ENCODE measurements around the gene MTMR3.

The MTMR3 gene

DNA sequence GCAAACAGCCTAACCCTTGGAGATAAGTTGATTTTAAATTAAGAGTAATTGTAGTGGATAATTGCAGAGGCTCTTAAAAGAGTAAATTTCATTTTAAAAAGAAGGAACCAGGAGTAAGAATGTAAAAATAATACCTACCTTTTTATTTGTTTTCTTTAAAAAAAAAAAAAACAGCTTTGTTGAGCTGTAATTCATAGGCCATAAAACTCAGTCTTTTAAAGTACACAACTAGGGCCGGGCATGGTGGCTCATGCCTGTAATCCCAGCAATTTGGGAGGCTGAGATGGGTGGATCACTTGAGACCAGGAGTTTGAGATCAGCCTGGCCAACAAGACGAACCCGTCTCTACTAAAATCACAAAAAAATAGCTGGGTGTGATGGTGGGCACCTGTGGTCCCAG lies 42.4 kb downstream of the MTMR3 start:
- Mint-ChIP-seq H3K9me3 (no peaks in the 10 kb centered on the region), H3K4me1 (peaks cover 6% of the 10 kb centered on the region), H3K27me3 (no peaks in the 10 kb centered on the region), H3K27ac (no peak overlapping the region), H3K4me3 (no peak overlapping the region)
- DNase-seq (no peak), ATAC-seq (no peak)

DNA sequence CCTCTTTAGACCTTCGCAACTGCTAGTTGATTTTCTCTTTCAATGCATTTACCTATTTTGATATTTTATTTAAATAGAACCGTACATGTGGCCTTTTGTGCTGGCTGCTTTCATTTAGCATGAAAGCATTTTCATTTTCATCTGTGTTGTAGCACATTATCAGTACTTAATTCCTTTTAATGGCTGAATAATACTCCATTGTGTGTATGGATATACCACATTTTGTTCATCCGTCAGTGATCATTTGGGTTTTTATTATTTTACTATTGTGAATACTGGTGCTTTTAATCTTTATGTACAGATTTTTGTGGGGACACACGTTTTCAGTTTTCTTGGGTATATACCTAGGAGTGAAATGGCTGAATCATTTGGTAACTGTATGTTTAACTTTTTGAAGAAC lies 43.1 kb downstream of the MTMR3 start:
- H3K9me3 Mint-ChIP-seq = no peaks in the 10 kb centered on the region
- no peaks in the 10 kb centered on the region for H3K27me3 Mint-ChIP-seq
- ATAC-seq (no peak), DNase-seq (no peak)
- peaks cover 6% of the 10 kb centered on the region for H3K4me1 Mint-ChIP-seq
- H3K4me3 Mint-ChIP-seq = no peak overlapping the region
- H3K27ac Mint-ChIP-seq = no peak overlapping the region

DNA sequence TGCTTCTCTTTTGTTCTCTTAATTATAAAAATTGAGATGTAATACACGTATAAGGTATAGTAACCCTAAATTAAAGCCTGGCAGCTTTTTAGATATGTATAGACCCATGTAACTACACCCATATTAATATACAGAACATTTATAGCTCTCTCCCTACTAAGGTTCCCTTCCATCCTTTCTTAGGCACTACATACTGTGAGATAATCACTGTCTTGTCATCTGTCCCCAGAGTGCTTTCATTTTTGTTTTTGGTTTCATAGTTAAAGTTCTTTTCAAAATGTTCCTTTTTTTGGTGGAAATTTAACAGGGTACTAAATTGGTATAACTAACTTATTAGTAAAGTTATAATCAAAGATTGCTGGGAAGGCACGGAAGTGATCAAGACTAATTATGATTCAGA lies 49.2 kb downstream of the MTMR3 start:
- no peaks in the 10 kb centered on the region for H3K27me3 Mint-ChIP-seq
- ATAC-seq (no peak), DNase-seq (no peak)
- peaks cover 26% of the 10 kb centered on the region for H3K4me1 Mint-ChIP-seq
- H3K9me3 Mint-ChIP-seq = no peaks in the 10 kb centered on the region
- no peak overlapping the region for H3K4me3 Mint-ChIP-seq
- no peak overlapping the region for H3K27ac Mint-ChIP-seq

DNA sequence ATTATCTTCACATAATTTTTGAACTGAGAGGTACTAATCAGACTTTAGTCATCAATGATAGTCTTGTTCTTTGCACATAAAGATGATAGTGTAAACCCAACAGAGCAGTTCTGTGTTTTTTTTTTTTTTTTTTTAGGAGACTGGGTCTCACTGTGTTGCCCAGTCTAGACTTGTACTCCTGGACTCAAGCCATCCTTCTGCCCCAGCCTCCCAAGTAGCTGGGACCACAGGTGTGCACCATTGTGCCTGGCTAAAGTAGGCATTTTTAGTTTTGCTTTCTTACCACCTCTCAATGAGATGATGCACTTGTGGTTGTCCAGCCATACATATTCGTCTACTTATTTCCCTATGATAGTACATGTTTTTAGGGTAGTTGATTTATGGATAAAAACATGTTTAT lies 50.6 kb downstream of the MTMR3 start:
- DNase-seq = no peak
- Mint-ChIP-seq H3K4me3 (no peak overlapping the region), H3K4me1 (peaks cover 33% of the 10 kb centered on the region), H3K27me3 (no peaks in the 10 kb centered on the region), H3K9me3 (no peaks in the 10 kb centered on the region), H3K27ac (no peak overlapping the region)
- no peak for ATAC-seq

DNA sequence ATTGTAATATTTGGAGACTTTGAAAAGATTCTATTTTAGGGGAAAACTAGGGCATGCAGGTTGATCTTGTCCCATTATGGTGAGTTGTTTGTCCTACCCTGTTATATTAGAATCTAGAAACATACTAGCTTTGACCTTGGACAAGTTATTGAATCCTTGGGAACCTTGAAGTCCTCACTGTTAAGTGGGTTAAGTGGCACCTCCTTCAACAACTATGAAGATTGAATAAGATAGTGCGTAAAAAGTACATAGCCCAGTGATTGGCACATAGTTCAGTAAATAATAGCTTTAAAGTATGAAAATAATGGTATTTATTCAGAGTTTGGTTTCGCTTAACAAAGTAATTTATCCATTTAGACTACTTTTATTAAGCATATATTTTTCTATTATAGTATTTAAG lies 51.6 kb downstream of the MTMR3 start:
- Mint-ChIP-seq H3K27me3 (no peaks in the 10 kb centered on the region), H3K4me1 (peaks cover 31% of the 10 kb centered on the region), H3K9me3 (no peaks in the 10 kb centered on the region), H3K27ac (no peak overlapping the region), H3K4me3 (no peak overlapping the region)
- DNase-seq (no peak), ATAC-seq (no peak)

DNA sequence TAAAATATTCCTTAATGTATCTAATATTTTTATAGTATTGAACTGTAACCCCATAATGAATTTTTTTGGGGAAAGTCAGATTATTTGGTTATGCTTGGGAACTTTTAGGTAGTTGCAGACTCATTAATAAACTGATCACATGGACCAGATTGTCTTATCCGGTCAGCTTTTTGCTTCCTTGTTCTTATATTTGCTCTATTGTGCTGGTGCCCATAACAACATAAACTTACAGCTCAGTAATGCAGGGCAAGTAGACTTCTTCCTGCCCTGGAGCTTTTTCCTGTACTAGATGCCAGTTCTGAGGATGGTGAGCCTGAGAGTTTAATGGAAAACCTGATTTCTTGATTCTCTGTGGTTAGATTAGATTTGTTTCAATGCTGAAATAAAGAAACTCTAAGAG lies 53.2 kb downstream of the MTMR3 start:
- no peak overlapping the region for H3K4me3 Mint-ChIP-seq
- H3K27me3 Mint-ChIP-seq = no peaks in the 10 kb centered on the region
- H3K4me1 Mint-ChIP-seq = peaks cover 25% of the 10 kb centered on the region
- DNase-seq = no peak
- H3K9me3 Mint-ChIP-seq = no peaks in the 10 kb centered on the region
- H3K27ac Mint-ChIP-seq = no peak overlapping the region
- no peak for ATAC-seq

DNA sequence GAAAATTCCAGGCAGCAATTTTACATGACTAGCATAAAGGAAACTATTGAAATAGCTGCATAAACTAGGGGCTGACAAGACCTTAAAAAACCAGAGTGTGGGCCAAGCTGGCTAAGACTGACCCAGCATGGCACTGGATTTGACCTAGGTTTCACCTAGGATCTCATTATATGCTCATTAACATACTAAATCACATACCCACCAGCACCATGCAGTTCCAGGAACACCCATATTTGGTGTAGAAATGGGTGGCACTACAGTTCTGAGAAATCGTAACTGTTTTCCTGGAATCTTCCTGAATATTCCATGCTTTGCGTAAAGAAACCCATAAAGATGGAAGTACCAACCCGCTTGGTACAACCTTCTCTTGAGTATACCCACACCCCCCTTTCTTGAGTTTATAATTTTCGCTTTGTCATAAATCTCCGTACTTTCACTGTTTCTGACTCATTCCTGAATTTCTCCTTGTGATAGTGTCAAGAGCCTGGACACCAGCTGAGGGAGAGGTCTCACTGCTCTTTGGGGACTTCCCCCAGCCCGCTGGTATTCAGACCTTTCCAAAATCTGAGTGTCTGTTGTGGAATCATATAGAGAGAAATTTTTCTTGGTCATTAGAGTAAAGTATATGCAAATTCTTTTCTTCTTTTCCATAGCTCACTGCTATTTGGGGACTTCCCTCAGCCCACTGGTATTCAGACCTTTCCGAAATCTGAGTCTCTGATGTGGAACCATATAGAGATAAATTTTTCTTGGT lies 55.1 kb downstream of the MTMR3 start:
- Mint-ChIP-seq H3K9me3 (peaks cover 0 to 12% of the 10 kb centered on the region in 2 donors), H3K4me3 (no peak overlapping the region), H3K27me3 (no peaks in the 10 kb centered on the region), H3K4me1 (peaks cover 18% of the 10 kb centered on the region), H3K27ac (no peak overlapping the region)
- ATAC-seq (peak; percentile 72), DNase-seq (no peak)

DNA sequence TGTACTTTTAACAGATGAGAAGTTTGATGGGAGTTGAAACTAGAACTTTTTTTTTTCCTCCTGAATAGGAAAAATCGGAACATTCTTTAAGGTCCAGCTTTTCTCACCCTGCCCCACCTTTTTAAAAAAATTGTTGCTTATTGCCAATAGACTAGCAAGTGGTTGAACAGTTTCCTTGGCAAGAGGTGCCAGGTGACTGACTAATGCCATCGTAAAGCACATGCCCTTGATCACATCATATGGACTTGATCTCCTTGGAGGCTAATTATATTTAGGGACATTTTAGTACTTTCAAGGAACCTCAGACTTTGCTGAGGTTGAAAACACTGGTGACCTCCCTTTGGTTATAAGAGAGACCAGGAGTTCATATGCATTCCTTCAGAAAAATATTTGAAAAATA lies 57.6 kb downstream of the MTMR3 start:
- Mint-ChIP-seq H3K27me3 (no peaks in the 10 kb centered on the region), H3K4me1 (peaks cover 30% of the 10 kb centered on the region), H3K27ac (no peak overlapping the region), H3K9me3 (peaks cover 0 to 12% of the 10 kb centered on the region in 2 donors), H3K4me3 (no peak overlapping the region)
- ATAC-seq = no peak
- DNase-seq = no peak

DNA sequence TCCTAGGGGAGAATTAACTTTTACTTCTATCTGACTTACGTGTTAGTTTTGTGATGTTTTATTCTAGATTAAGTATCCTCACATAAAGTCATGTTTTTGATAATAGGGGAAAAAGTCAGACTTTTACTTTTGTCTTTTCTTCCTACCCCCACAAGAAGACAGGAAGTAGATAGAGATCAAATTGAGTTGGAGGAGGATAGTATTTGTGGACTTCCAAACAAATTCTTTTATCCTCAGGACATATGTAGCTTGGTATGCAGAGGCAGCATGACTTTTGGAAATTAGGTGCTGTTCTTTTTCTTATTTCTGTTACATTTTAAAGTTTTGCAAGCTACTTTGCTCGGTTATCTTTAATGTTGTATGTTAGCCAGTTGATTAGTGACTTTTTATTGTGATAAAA lies 61.4 kb downstream of the MTMR3 start:
- Mint-ChIP-seq H3K27me3 (no peaks in the 10 kb centered on the region), H3K9me3 (peaks cover 0 to 12% of the 10 kb centered on the region in 2 donors), H3K4me1 (peaks cover 41% of the 10 kb centered on the region), H3K4me3 (no peak overlapping the region), H3K27ac (no peak overlapping the region)
- DNase-seq (no peak), ATAC-seq (no peak)

DNA sequence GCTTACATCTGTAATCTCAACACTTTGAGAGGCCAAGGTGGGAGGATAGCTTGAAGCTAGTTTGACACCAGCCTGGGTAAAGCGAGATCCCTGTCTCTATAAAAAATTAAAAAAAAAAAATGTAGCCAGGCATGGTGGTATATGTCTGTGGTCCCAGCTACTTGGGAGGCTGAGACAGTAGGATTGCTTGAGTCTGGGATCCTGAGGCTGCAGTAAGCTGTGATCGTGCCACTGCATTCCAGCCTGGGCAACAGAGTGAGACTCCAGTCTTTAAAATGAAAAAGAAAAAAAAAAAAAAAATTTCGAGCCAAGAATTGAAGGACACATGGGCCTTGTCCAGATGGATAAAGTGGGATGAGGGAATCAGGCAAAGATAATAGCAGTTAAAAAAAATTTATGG lies 62.5 kb downstream of the MTMR3 start:
- Mint-ChIP-seq H3K9me3 (peaks cover 0 to 12% of the 10 kb centered on the region in 2 donors), H3K4me1 (peaks cover 41% of the 10 kb centered on the region), H3K27me3 (no peaks in the 10 kb centered on the region), H3K4me3 (no peak overlapping the region), H3K27ac (no peak overlapping the region)
- DNase-seq (no peak), ATAC-seq (no peak)

DNA sequence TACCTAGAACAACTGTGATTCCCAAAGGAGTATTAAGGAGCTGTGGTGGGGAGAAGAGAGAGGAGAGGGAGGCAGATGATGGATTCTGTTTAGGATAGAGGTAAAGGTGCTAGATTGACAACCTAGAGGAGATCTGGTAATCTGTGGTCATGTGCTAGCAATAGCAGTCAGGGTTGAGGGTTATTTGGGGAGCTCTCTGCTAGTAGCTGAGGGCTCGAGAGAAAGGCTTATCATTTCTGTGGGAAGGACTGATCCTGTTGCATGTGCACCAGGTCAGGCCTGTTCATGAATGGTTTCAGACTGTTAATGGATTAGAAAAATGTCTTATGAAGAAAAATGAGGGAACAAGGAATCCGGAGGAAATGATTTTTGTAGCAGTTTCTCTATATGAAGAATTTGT lies 63.2 kb downstream of the MTMR3 start:
- Mint-ChIP-seq H3K27ac (no peak overlapping the region), H3K4me1 (peaks cover 42% of the 10 kb centered on the region), H3K9me3 (peaks cover 0 to 12% of the 10 kb centered on the region in 2 donors), H3K4me3 (no peak overlapping the region), H3K27me3 (no peaks in the 10 kb centered on the region)
- DNase-seq = no peak
- ATAC-seq = no peak

DNA sequence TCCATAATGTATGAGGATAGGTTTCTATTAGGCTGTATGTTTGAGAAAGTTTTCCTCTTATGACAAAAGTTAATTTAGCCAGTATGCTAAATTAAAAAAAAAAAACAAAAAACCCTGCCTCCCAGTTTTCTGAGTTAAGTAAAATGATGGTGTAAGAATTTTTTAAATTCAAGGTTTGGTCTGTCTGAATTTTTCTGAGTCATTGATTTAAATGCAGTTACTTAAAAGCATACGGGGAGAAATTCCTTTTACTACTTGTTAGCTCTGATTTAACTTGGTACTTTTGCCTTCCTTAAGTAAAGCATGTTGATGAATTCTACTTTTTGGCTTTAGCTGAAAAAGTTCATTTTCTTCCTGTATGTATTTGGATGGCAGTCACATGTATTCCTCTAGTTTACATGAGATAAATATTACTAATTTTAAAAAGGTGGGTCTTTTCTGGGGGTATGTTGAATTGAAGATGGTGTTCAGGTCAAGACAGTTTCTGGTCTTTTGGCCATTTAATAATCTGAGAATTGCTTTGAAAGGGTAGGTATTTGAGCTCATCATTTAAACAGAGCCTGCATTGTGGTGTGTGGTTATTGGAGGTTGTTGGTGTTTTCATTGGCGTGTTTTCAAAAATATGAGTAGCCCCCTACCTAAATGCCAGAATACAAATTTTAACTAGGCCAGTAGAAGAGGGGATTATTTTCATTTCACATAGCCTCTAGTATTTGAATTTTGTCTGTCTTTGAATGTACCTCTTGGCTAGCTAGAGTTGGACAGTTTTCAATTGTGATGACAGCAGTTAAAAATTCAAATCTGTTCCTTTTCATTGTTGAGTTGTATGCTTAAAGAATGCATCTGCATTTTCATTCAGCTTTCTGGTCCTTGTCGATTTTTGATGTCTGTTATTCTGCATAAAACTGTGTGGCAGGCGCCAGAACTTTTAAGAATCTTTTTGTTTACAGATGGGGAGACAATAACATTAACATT lies 64.7 kb downstream of the MTMR3 start:
- no peaks in the 10 kb centered on the region for H3K27me3 Mint-ChIP-seq
- H3K4me3 Mint-ChIP-seq = no peak overlapping the region
- H3K27ac Mint-ChIP-seq = no peak overlapping the region
- DNase-seq = no peak
- no peak for ATAC-seq
- peaks cover 0 to under 1% of the 10 kb centered on the region in 2 donors for H3K9me3 Mint-ChIP-seq
- peaks cover 48% of the 10 kb centered on the region for H3K4me1 Mint-ChIP-seq

DNA sequence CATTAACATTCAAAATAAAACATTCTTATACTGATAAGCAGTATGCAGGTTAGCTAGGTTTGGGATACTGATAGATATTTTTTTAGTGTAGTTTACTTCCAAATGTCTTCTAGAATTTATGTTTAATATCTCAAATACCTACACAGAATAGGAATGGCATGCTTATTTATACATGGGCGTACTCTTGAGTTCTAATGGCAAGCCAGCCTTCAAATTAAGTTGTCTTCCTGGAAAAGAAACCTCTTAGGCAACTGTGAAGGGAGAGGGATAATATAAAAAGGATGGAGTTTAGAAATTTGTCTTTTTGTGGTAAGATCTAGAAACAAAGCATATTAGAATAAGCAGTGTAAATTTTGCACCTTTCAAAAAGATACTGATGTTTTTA lies 65.4 kb downstream of the MTMR3 start:
- ATAC-seq (no peak), DNase-seq (no peak)
- no peak overlapping the region for H3K27ac Mint-ChIP-seq
- H3K4me3 Mint-ChIP-seq = no peak overlapping the region
- H3K27me3 Mint-ChIP-seq = no peaks in the 10 kb centered on the region
- H3K4me1 Mint-ChIP-seq = peaks cover 44% of the 10 kb centered on the region
- H3K9me3 Mint-ChIP-seq = no peaks in the 10 kb centered on the region

DNA sequence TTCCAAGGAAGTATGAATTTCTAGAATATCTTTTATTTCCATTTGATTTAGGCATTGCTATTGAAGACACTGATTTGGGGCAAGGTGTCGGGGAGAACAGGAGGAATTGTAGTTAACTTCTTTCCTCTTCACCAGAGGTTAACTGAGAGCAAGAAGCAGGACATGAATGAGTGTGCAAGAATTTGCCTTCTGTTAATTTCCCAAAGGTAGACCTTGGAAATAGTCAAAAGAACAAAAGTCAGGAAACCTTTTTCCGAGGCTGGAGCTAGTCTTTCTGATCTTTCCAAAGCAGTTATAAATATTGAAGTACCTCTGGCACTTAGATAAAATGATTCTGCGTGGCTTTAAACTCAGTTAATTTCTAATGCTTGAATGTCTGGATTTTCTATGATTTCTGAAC lies 66.9 kb downstream of the MTMR3 start:
- Mint-ChIP-seq H3K9me3 (no peaks in the 10 kb centered on the region), H3K4me1 (peaks cover 33% of the 10 kb centered on the region), H3K4me3 (no peak overlapping the region), H3K27ac (no peak overlapping the region), H3K27me3 (no peaks in the 10 kb centered on the region)
- DNase-seq (no peak), ATAC-seq (no peak)

DNA sequence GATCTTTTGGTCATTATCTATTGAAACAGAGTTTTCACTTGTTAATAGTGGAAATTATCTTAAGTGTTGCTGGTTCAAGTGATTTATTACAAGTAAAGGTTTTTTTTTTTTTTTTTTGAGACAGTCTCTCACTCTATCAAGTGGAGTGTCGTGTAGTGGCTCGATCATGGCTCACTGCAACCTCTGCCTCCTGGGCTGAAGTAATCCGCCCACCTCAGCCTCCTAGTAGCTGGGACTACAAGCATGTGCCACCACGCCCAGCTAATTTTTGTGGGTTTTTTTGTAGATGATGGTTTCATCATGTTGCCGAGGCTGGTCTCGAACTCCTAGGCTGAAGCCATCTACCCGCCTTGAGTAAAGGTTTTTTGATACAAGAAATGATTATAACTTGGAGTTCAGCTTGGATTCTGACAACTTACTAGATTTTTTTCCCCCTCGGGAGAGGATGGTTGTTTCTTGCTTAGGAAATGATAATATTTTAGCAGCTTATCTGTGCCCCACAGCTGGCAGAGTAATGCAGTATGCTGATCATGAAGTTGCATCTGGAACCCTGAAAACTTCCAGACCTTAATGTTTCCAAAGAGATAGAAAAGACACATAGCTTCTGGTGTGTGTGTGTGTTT lies 68.9 kb downstream of the MTMR3 start:
- Mint-ChIP-seq H3K4me3 (no peak overlapping the region), H3K27ac (no peak overlapping the region), H3K27me3 (no peaks in the 10 kb centered on the region), H3K9me3 (no peaks in the 10 kb centered on the region), H3K4me1 (peaks cover 22% of the 10 kb centered on the region)
- DNase-seq = no peak
- no peak for ATAC-seq
